Measurements from ENCODE around the gene KLHL30. TPM values are rescaled to one million over a fixed set of nuclear protein-coding genes. Genes with fewer than 3 reads are reported as not detected.
"Not testable (repeated sequence)": the region's sequence is repeated elsewhere in the genome, so short reads cannot be mapped to it uniquely, and the experiment has no call there.

The KLHL30 gene
- total RNA-seq, 2 donors from 2014 or later, result 0.23 to 1.9 TPM

DNA sequence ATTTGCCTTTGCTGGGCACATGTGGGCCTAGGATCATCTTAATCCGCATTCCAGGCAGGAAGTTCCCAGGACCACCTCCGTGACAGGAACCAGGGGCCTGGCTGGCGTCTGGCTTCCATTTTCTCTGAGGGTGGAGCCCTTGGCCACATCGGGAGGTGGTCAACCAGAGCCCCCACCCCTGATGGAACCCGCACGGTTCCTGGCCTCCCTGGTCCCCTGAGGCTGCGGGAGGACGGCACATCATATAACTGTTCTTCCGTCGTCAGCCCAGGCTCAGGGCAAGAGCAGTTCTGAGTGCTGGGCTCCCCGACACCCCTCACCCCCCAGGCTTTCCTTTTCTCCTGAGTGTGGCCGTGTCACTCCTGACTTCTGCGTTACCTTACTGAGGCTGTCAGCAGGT lies 24.9 kb upstream of the KLHL30 start:
- H3K4me1 ChIP-seq (replicated peaks), result no peaks in the 10 kb centered on the region
- H3K4me3 ChIP-seq, result no peak overlapping the region
- no peak overlapping the region for H3K27ac ChIP-seq
- intact Hi-C loops (cut with DNase I), result no loop called here
- no peak for DNase-seq (ENCODE audit: low spot score)
- H3K9me3 ChIP-seq, result no peaks in the 10 kb centered on the region
- peaks cover 2% of the 10 kb centered on the region for H3K27me3 ChIP-seq (replicated peaks; ENCODE audit: insufficient read depth)
- 91% methylated on average over 12 of the region's 13 CpGs for WGBS
- TF ChIP-seq CTCF (IDR thresholded peaks at IDR 0.05) (no peak), POLR2AphosphoS5 (IDR thresholded peaks at IDR 0.05) (no peak), POLR2A (IDR thresholded peaks at IDR 0.05) (no peak)
- H3K36me3 ChIP-seq, result no peaks in the 10 kb centered on the region

GRCh38 chr2:238114331-238114841 lies 24.1 kb upstream of the KLHL30 start:
- H3K27ac ChIP-seq, result no peak overlapping the region
- WGBS, result 77% methylated on average over 16 of the region's 16 CpGs
- H3K4me1 ChIP-seq (replicated peaks), result no peaks in the 10 kb centered on the region
- intact Hi-C loops (cut with DNase I), result no loop called here
- H3K9me3 ChIP-seq, result no peaks in the 10 kb centered on the region
- no peaks in the 10 kb centered on the region for H3K36me3 ChIP-seq
- TF ChIP-seq POLR2AphosphoS5 (IDR thresholded peaks at IDR 0.05) (no peak), POLR2A (IDR thresholded peaks at IDR 0.05) (no peak), CTCF (IDR thresholded peaks at IDR 0.05) (no peak)
- peaks cover 2% of the 10 kb centered on the region for H3K27me3 ChIP-seq (replicated peaks; ENCODE audit: insufficient read depth)
- no peak overlapping the region for H3K4me3 ChIP-seq
- no peak for DNase-seq (ENCODE audit: low spot score)

DNA sequence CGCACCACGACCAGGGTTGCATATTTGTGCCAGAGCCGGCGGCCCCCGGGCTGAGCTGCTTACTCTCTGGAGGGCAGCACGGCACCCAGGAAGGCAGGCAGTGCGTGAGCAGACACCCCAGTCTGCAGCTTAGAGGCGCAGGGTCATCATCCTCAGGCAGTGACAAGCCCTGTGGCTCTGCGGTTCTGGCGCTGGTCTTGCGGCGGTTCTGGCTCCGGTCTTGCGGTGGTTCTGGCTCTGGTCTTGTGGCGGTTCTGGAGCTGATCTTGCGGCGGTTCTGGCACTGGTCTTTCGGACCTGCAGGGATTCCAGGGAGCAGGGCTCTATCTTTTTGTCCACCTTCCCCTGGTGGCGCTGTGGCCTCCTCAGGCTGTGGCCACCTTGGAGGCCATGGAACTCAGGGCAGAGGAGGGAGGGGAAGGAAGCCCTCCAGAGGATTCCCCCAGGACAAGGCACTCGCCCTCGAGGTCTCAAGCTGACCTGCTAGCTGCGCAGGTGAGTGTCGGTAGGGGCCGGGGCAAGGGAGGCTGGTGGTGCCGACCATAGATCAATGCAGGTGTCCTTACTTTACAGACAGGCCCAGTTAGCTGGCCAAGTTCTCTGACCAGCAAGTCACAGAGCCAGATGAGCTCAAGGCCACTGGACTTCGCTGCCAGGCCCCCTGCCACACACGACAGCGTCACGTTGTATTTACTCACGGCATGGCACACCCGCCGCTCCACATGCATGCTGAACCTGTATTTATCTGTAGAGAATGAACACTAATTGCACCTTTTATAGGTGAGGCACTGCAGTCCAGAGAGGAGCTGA lies 23.4 kb upstream of the KLHL30 start:
- Histone ChIP-seq H3K27ac (no peak overlapping the region), H3K4me1 (replicated peaks) (no peaks in the 10 kb centered on the region), H3K36me3 (no peaks in the 10 kb centered on the region), H3K27me3 (replicated peaks; ENCODE audit: insufficient read depth) (peaks cover 2% of the 10 kb centered on the region), H3K9me3 (no peaks in the 10 kb centered on the region), H3K4me3 (no peak overlapping the region)
- intact Hi-C loops (cut with DNase I), result no loop called here
- no peak for DNase-seq (ENCODE audit: low spot score)
- TF ChIP-seq POLR2AphosphoS5 (IDR thresholded peaks at IDR 0.05) (no peak), CTCF (IDR thresholded peaks at IDR 0.05) (no peak), POLR2A (IDR thresholded peaks at IDR 0.05) (no peak)
- WGBS, result 89% methylated on average over 32 of the region's 32 CpGs

DNA sequence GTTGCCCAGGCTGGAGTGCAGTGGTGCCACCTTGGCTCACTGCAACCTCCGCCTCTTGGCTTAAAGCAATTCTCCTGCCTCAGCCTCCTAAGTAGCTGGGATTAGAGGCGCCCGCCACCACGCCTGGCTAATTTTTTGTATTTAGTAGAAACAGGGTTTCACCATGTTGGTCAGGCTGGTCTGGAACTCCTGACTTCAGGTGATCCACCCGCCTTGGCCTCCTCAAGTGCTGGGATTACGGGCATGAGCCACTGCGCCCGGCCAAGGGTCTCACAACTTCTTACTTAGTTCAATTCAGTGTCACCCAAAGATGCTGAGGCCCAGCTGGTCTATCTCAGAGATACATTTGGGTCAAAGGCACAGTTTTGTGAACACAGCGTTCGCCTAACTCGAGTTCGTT lies 22.8 kb upstream of the KLHL30 start:
- H3K9me3 ChIP-seq; intact Hi-C loops (cut with DNase I); H3K4me1 ChIP-seq (replicated peaks); H3K36me3 ChIP-seq; H3K4me3 ChIP-seq; H3K27ac ChIP-seq; H3K27me3 ChIP-seq (replicated peaks; ENCODE audit: insufficient read depth); DNase-seq (ENCODE audit: low spot score): not testable (repeated sequence)
- WGBS, result 95% methylated on average over 12 of the region's 12 CpGs

DNA sequence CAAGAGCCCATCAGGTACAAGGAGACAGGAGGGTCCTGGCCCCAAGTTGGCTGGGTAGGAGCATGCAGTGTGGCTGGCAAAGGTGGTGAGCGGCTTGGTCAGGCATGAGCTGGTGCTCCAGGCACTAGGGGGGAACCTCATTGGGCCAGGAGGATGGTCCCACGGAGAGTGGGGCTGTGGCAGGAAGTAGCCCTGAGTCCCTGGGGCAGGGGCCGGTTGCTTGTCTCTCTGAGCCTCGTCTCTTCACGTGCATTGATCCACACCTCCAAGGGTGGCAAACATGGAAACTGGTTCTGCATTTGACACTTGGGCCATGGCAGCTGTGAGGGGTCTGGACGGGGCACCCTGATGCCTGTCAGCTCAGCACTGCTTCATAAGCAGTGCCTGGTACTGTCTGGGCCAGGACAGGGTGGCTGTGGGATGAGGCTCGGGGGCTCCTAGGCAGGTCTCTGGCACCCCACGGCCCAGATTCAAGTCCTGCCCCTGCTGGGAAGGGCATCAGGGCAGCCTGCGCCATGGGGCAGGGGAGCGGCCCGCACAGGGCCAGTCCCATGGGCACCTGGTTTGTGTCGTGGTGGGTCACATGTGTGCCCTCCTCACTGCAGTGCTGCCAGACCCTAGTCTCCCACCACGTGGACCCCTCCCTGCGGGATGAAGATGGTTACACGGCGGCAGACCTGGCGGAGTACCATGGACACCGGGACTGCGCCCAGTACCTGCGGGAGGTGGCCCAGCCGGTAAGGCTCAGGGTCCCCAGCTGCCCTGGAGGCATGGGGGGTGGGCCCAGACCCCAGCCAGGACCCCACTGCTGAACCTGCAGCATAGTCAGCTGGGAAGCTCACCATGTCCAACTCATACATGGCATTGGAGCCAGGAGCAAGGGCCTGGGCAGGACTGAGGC lies 21.9 kb upstream of the KLHL30 start:
- no peaks in the 10 kb centered on the region for H3K36me3 ChIP-seq
- DNase-seq (ENCODE audit: low spot score), result no peak
- TF ChIP-seq POLR2AphosphoS5 (IDR thresholded peaks at IDR 0.05) (no peak), CTCF (IDR thresholded peaks at IDR 0.05) (no peak), POLR2A (IDR thresholded peaks at IDR 0.05) (no peak)
- no peak overlapping the region for H3K27ac ChIP-seq
- H3K4me3 ChIP-seq, result no peak overlapping the region
- H3K9me3 ChIP-seq, result no peaks in the 10 kb centered on the region
- H3K4me1 ChIP-seq (replicated peaks), result no peaks in the 10 kb centered on the region
- intact Hi-C loops (cut with DNase I), result no loop called here
- peaks cover 2% of the 10 kb centered on the region for H3K27me3 ChIP-seq (replicated peaks; ENCODE audit: insufficient read depth)
- 80% methylated on average over 18 of the region's 21 CpGs for WGBS
